ENCODE measurements around the gene CADPS2. TPM values are rescaled to one million over a fixed set of nuclear protein-coding genes. Genes with fewer than 3 reads are reported as not detected.

Gene CADPS2
- total RNA-seq, 1 experiment from 2014 or later = not detected

GRCh38 chr7:122457325-122457724 is 428.9 kb downstream of the CADPS2 start:
- H3K79me2 ChIP-seq (ENCODE audit: low read length) = no peaks in the 10 kb centered on the region
- H3K27ac ChIP-seq (ENCODE audit: low read length) = no peak overlapping the region
- H3K36me3 ChIP-seq (ENCODE audit: insufficient read depth, low read length) = no peaks in the 10 kb centered on the region
- H3K4me1 ChIP-seq (ENCODE audit: low read length) = no peaks in the 10 kb centered on the region
- H2AFZ ChIP-seq (ENCODE audit: low read length) = no peak overlapping the region
- H3K9ac ChIP-seq (ENCODE audit: low read length) = no peak overlapping the region
- DNase-seq = no peak
- H3K4me2 ChIP-seq (ENCODE audit: low read depth, low read length, poor library complexity, severe bottlenecking) = no peak overlapping the region
- H3K9me2 ChIP-seq (replicated peaks; ENCODE audit: insufficient read depth, low read length) = no peaks in the 10 kb centered on the region
- no peaks in the 10 kb centered on the region for H3K9me3 ChIP-seq (ENCODE audit: low read length)
- H4K20me1 ChIP-seq (ENCODE audit: insufficient read depth, low read depth, low read length) = no peaks in the 10 kb centered on the region
- no peak overlapping the region for H3K4me3 ChIP-seq (ENCODE audit: low read length)
- no peaks in the 10 kb centered on the region for H3K27me3 ChIP-seq (ENCODE audit: low read length)

- H3K4me1 ChIP-seq (ENCODE audit: low read length) = no peaks in the 10 kb centered on the region
- no peaks in the 10 kb centered on the region for H4K20me1 ChIP-seq (ENCODE audit: insufficient read depth, low read depth, low read length)
- no peak overlapping the region for H3K4me2 ChIP-seq (ENCODE audit: low read depth, low read length, poor library complexity, severe bottlenecking)
- H3K79me2 ChIP-seq (ENCODE audit: low read length) = no peaks in the 10 kb centered on the region
- no peaks in the 10 kb centered on the region for H3K9me3 ChIP-seq (ENCODE audit: low read length)
- H3K9ac ChIP-seq (ENCODE audit: low read length) = no peak overlapping the region
- no peak for DNase-seq
- H3K4me3 ChIP-seq (ENCODE audit: low read length) = no peak overlapping the region
- no peaks in the 10 kb centered on the region for H3K36me3 ChIP-seq (ENCODE audit: insufficient read depth, low read length)
- H2AFZ ChIP-seq (ENCODE audit: low read length) = no peak overlapping the region
- H3K27me3 ChIP-seq (ENCODE audit: low read length) = no peaks in the 10 kb centered on the region
- H3K27ac ChIP-seq (ENCODE audit: low read length) = no peak overlapping the region
- H3K9me2 ChIP-seq (replicated peaks; ENCODE audit: insufficient read depth, low read length) = no peaks in the 10 kb centered on the region
Measured at GRCh38 chr7:122454776-122455507, 431.3 kb downstream of the CADPS2 start.

GRCh38 chr7:122453432-122453831 is 432.8 kb downstream of the CADPS2 start:
- H3K4me1 ChIP-seq (ENCODE audit: low read length) = no peaks in the 10 kb centered on the region
- no peaks in the 10 kb centered on the region for H3K27me3 ChIP-seq (ENCODE audit: low read length)
- H2AFZ ChIP-seq (ENCODE audit: low read length) = no peak overlapping the region
- H3K36me3 ChIP-seq (ENCODE audit: insufficient read depth, low read length) = no peaks in the 10 kb centered on the region
- no peak overlapping the region for H3K4me2 ChIP-seq (ENCODE audit: low read depth, low read length, poor library complexity, severe bottlenecking)
- no peak for DNase-seq
- no peaks in the 10 kb centered on the region for H3K79me2 ChIP-seq (ENCODE audit: low read length)
- no peak overlapping the region for H3K27ac ChIP-seq (ENCODE audit: low read length)
- H4K20me1 ChIP-seq (ENCODE audit: insufficient read depth, low read depth, low read length) = no peaks in the 10 kb centered on the region
- H3K9me3 ChIP-seq (ENCODE audit: low read length) = no peaks in the 10 kb centered on the region
- no peak overlapping the region for H3K4me3 ChIP-seq (ENCODE audit: low read length)
- no peaks in the 10 kb centered on the region for H3K9me2 ChIP-seq (replicated peaks; ENCODE audit: insufficient read depth, low read length)
- no peak overlapping the region for H3K9ac ChIP-seq (ENCODE audit: low read length)

GRCh38 chr7:122448893-122449589 is 437.2 kb downstream of the CADPS2 start:
- Histone ChIP-seq H2AFZ (ENCODE audit: low read length) (no peak overlapping the region), H3K9me2 (replicated peaks; ENCODE audit: insufficient read depth, low read length) (no peaks in the 10 kb centered on the region), H3K4me1 (ENCODE audit: low read length) (no peaks in the 10 kb centered on the region), H3K27me3 (ENCODE audit: low read length) (no peaks in the 10 kb centered on the region), H3K9ac (ENCODE audit: low read length) (no peak overlapping the region), H3K4me2 (ENCODE audit: low read depth, low read length, poor library complexity, severe bottlenecking) (no peak overlapping the region), H3K4me3 (ENCODE audit: low read length) (no peak overlapping the region), H3K27ac (ENCODE audit: low read length) (no peak overlapping the region), H3K79me2 (ENCODE audit: low read length) (no peaks in the 10 kb centered on the region), H4K20me1 (ENCODE audit: insufficient read depth, low read depth, low read length) (no peaks in the 10 kb centered on the region), H3K9me3 (ENCODE audit: low read length) (no peaks in the 10 kb centered on the region), H3K36me3 (ENCODE audit: insufficient read depth, low read length) (no peaks in the 10 kb centered on the region)
- no peak for DNase-seq

GRCh38 chr7:122442929-122443328 is 443.3 kb downstream of the CADPS2 start:
- Histone ChIP-seq H3K9ac (ENCODE audit: low read length) (no peak overlapping the region), H3K9me2 (replicated peaks; ENCODE audit: insufficient read depth, low read length) (no peaks in the 10 kb centered on the region), H3K79me2 (ENCODE audit: low read length) (no peaks in the 10 kb centered on the region), H3K4me3 (ENCODE audit: low read length) (no peak overlapping the region), H3K9me3 (ENCODE audit: low read length) (no peaks in the 10 kb centered on the region), H3K4me2 (ENCODE audit: low read depth, low read length, poor library complexity, severe bottlenecking) (no peak overlapping the region), H3K27ac (ENCODE audit: low read length) (no peak overlapping the region), H3K36me3 (ENCODE audit: insufficient read depth, low read length) (no peaks in the 10 kb centered on the region), H3K4me1 (ENCODE audit: low read length) (no peaks in the 10 kb centered on the region), H3K27me3 (ENCODE audit: low read length) (no peaks in the 10 kb centered on the region), H4K20me1 (ENCODE audit: insufficient read depth, low read depth, low read length) (no peaks in the 10 kb centered on the region), H2AFZ (ENCODE audit: low read length) (no peak overlapping the region)
- DNase-seq = no peak

- Histone ChIP-seq H3K27me3 (ENCODE audit: low read length) (no peaks in the 10 kb centered on the region), H4K20me1 (ENCODE audit: insufficient read depth, low read depth, low read length) (no peaks in the 10 kb centered on the region), H3K4me3 (ENCODE audit: low read length) (no peak overlapping the region), H2AFZ (ENCODE audit: low read length) (no peak overlapping the region), H3K9me3 (ENCODE audit: low read length) (no peaks in the 10 kb centered on the region), H3K4me2 (ENCODE audit: low read depth, low read length, poor library complexity, severe bottlenecking) (no peak overlapping the region), H3K36me3 (ENCODE audit: insufficient read depth, low read length) (no peaks in the 10 kb centered on the region), H3K9ac (ENCODE audit: low read length) (no peak overlapping the region), H3K4me1 (ENCODE audit: low read length) (no peaks in the 10 kb centered on the region), H3K27ac (ENCODE audit: low read length) (no peak overlapping the region), H3K9me2 (replicated peaks; ENCODE audit: insufficient read depth, low read length) (no peaks in the 10 kb centered on the region), H3K79me2 (ENCODE audit: low read length) (no peaks in the 10 kb centered on the region)
- no peak for DNase-seq
Measured at GRCh38 chr7:122438492-122438891, 447.8 kb downstream of the CADPS2 start.

GRCh38 chr7:122438006-122438405 is 448.3 kb downstream of the CADPS2 start:
- Histone ChIP-seq H3K9ac (ENCODE audit: low read length) (no peak overlapping the region), H3K27me3 (ENCODE audit: low read length) (no peaks in the 10 kb centered on the region), H3K4me2 (ENCODE audit: low read depth, low read length, poor library complexity, severe bottlenecking) (no peak overlapping the region), H3K4me3 (ENCODE audit: low read length) (no peak overlapping the region), H3K36me3 (ENCODE audit: insufficient read depth, low read length) (no peaks in the 10 kb centered on the region), H3K27ac (ENCODE audit: low read length) (no peak overlapping the region), H3K9me2 (replicated peaks; ENCODE audit: insufficient read depth, low read length) (no peaks in the 10 kb centered on the region), H4K20me1 (ENCODE audit: insufficient read depth, low read depth, low read length) (no peaks in the 10 kb centered on the region), H3K4me1 (ENCODE audit: low read length) (no peaks in the 10 kb centered on the region), H3K79me2 (ENCODE audit: low read length) (no peaks in the 10 kb centered on the region), H3K9me3 (ENCODE audit: low read length) (no peaks in the 10 kb centered on the region), H2AFZ (ENCODE audit: low read length) (no peak overlapping the region)
- DNase-seq = no peak

- no peak overlapping the region for H3K9ac ChIP-seq (ENCODE audit: low read length)
Measured at GRCh38 chr7:122433765-122434164, 452.5 kb downstream of the CADPS2 start.

More at GRCh38 chr7:122433765-122434164, 452.5 kb downstream of the CADPS2 start:
- H3K79me2 ChIP-seq (ENCODE audit: low read length) = no peaks in the 10 kb centered on the region
- no peak for DNase-seq
- H3K4me2 ChIP-seq (ENCODE audit: low read depth, low read length, poor library complexity, severe bottlenecking) = no peak overlapping the region
- H3K4me1 ChIP-seq (ENCODE audit: low read length) = no peaks in the 10 kb centered on the region
- H4K20me1 ChIP-seq (ENCODE audit: insufficient read depth, low read depth, low read length) = no peaks in the 10 kb centered on the region
- no peak overlapping the region for H3K4me3 ChIP-seq (ENCODE audit: low read length)
- no peaks in the 10 kb centered on the region for H3K36me3 ChIP-seq (ENCODE audit: insufficient read depth, low read length)
- H3K27ac ChIP-seq (ENCODE audit: low read length) = no peak overlapping the region
- H3K9me3 ChIP-seq (ENCODE audit: low read length) = no peaks in the 10 kb centered on the region
- no peak overlapping the region for H2AFZ ChIP-seq (ENCODE audit: low read length)
- H3K27me3 ChIP-seq (ENCODE audit: low read length) = no peaks in the 10 kb centered on the region
- no peaks in the 10 kb centered on the region for H3K9me2 ChIP-seq (replicated peaks; ENCODE audit: insufficient read depth, low read length)

All from Karpas-422 (cell line).